Measurements from ENCODE around the gene ZNF507. TPM values are rescaled to one million over a fixed set of nuclear protein-coding genes. Genes with fewer than 3 reads are reported as not detected.
A peak's percentile ranks its signal among the peaks of the same experiment; 100 is the strongest.

ZNF507 gene
- total RNA-seq: 13.7 TPM
- long read RNA-seq, partial matches to known transcripts: 0 of 5 reads
- long read RNA-seq, other reads (novel, unspliced or antisense): 1 of 5 reads

DNA sequence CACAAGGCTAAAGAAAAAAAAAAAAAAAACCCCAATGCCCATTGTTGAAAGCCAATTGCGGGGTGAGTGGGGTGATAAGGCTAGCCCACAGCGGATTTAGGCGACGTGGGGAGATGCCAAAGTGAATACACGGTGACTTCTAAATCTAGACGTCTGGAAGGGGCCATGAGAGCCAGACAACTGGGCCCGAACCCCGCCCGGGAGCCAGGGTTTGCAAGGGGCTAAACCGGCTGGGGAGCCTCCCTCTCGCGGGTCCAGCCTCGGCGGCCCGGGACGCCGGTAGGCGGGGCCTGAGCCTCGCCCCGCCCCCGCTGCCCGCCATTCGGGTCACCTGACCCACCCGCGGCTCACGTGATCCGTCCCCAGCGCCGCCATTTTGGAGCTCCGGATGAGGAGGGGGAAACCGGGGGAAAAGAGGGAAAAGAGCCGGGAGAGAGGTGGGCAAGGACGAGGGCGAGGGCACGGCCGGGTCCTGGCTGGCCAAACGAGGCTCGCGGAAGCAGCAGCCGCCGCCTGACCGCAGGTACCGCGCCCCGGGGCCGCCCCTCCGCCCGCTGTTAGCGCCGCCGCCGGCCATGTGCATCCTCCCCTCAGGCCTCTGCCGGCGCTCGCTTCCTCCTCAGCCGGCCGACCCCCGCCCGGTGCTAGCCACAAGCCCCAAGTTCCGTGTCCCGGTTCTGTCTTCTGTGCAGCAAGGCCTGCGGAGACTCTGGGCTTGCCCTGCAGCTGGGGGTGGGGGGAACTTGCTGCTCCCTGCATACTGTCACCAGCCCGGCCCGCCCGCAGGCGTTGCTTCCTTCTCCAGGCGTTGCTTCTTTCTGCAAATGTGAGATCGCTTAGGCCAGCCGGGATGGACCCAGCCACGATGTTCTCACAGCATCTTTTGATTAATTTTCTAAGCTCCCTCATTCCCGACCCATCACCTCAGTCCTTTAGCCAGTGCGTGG is at the start of gene ZNF507:
TSS of gene ZNF507 (plus strand) at position 350 of the 947 bp plus-strand sequence. CDS start 7,221 bp downstream, outside the sequence.
- DNase-seq (peak; percentile 91), ATAC-seq (ENCODE audit: poor library complexity) (peak; percentile 99)
- intact Hi-C loops (cut with DNase I): loop anchor here (10.0 kb wide), 1 partner anchor 59 kb away; the partner anchor contains the start of gene DPY19L3

DNA sequence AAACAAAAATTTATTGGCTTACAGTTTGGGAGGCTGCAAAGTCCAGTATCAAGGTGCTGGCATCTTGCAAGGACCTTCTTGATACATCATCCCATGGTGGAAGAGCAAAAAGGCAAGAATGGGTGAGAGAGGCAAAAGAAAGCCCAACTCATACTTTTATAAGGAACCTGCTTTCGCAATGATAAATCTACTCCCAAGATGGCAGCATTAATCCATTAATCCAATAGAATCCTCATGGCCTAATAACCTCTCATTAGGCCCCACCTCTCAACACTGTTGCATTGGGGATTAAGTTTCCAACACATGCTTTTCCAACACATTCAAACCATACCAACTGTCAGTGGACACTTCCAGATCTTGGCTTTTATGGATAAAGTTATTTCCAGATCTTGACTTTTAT is 48.7 kb upstream of the ZNF507 start:
- DNase-seq: no peak
- intact Hi-C loops (cut with DNase I): no loop called here
- ATAC-seq (ENCODE audit: poor library complexity): no peak

DNA sequence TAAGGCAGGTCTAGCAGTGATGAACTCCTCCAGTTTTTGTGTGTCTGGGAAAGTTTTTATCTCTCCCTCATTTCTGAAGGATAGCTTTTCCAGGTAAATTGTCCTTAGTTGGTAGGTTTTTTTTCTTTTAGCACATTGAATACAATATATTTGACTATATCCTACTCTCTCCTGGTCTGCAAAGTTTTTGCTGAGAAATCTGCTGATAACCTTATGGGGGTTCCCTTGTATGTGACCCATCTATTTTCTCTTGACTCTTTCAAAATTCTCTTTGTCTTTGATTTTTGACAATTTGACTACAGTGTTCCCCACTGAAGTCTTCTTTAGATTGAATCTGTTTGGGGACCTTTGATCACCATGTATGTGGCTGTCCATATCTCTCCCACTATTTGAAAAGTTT is 42.6 kb upstream of the ZNF507 start:
- intact Hi-C loops (cut with DNase I): no loop called here
- ATAC-seq (ENCODE audit: poor library complexity) (no peak), DNase-seq (no peak)

DNA sequence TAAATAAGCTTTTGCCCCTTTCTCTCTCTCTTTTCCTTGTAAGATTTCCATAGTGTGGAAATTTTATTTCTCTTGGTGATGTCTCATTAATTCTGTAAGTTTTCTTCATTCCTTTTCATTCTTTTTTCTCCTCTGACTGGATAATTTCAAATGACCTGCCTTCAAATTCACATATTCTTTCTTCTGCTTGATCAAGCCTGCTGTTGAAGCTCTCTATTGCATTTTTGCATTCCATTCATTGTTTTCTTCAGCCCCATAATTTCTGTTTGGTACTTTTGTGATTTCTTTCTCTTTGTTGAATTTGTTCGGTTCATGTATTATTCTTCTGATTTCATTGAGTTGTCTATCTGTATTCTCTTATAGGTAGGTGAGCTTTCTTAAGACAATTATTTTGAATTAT is 42.2 kb upstream of the ZNF507 start:
- intact Hi-C loops (cut with DNase I): no loop called here
- ATAC-seq (ENCODE audit: poor library complexity): no peak

DNA sequence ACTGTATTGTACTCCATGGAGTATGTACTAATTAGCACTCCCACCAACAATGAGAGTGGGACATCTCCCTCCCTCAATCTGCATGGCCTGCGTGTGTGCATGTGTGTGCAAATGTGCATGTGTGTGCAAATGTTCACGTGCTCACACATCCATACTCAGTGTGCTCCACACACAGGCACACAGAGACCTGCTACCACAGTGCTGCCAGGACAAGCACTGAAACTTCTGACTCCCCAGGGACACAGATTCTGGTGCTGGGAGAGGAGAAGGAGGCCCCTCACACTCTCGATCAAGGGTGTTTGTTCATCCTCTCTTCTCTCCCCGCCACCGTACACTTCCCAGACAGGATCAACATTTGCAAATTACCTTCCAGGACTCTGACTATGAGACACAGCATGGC is 37.8 kb upstream of the ZNF507 start:
- ATAC-seq (ENCODE audit: poor library complexity): no peak
- intact Hi-C loops (cut with DNase I): no loop called here
- no peak for DNase-seq

More for the DNA sequence above, 42.2 kb upstream of the ZNF507 start:
- DNase-seq: no peak

DNA sequence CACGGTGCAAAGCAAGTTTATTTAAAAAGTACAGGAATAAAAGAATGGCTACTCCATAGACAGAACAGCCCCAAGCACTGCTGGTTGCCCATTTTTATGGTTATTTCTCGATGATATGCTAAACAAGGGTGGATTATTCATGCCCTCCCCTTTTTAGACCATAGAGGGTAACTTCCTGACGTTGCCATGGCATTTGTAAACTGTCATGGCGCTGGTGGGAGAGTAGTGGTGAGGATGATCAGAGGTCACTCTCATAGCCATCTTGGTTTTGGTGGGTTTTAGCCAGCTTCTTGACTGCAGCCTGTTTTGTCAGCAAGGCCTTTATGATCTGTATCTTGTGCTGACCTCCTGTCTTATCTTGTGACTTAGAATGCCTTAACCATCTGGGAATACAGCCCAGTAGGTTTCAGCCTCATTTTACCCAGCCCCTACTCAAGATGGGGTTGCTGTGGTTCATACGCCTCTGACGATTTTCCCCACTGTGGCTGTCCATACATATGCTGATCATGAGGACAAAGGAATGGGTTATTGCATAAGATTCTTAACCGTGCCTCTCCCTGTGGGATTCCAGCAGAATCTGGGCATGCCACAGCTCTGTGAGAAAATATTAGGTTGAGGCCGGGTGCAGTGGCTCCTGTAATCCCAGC is 36.9 kb upstream of the ZNF507 start:
- DNase-seq: no peak
- intact Hi-C loops (cut with DNase I): no loop called here
- ATAC-seq (ENCODE audit: poor library complexity): no peak

DNA sequence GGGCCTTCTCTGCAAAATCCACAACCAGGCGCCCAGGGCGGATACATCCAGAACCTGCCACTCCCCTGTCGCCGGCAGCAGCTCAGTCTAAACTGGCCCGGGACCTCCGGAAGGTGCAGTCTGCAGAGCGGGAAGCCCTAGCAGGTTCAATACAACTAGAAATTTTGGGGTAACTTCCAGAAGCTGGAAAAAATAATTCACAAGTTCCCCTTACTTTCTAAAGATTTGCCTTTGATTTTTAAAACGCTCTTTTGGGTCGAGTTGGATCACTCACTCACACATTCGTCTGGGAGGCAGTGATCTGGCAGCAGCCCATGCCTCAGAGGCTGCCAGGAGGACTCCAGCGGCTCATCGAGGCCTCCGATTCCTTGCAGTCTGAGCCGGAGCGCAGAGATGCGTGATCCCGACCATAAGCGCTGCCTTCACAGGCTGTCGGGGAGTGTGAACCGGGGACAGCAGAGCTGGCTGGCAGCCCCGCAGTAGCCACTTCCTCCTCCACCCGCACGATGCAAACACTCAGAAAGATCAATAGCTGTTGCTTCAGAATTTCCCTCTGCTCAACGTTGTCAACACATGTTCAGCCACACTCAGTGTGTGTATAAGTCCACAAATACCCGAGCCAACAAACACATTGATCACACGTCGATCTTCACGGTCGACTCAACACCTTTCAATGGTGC is 35.6 kb upstream of the ZNF507 start:
- DNase-seq (no peak), ATAC-seq (ENCODE audit: poor library complexity) (no peak)
- intact Hi-C loops (cut with DNase I): no loop called here

DNA sequence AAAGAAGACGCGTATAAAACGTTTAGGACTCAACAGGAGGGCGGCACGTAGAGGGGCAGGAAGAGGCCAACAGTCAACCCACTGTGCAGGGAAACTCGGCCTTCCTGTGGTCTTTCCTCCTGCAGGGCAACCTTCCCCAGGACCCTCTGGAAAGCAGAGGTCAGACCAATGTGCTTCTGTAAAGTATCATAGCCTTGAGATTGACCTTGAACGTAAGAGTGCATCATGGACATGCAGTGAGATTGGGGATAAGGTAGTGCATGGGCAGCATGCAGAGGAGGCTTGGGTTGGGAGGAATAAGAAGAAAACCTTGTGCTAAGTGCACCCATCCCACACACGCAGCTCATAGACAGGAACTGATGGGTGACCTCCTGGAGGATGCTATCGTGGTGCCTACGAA is 34.0 kb upstream of the ZNF507 start:
- ATAC-seq (ENCODE audit: poor library complexity): no peak
- intact Hi-C loops (cut with DNase I): no loop called here
- DNase-seq: no peak

DNA sequence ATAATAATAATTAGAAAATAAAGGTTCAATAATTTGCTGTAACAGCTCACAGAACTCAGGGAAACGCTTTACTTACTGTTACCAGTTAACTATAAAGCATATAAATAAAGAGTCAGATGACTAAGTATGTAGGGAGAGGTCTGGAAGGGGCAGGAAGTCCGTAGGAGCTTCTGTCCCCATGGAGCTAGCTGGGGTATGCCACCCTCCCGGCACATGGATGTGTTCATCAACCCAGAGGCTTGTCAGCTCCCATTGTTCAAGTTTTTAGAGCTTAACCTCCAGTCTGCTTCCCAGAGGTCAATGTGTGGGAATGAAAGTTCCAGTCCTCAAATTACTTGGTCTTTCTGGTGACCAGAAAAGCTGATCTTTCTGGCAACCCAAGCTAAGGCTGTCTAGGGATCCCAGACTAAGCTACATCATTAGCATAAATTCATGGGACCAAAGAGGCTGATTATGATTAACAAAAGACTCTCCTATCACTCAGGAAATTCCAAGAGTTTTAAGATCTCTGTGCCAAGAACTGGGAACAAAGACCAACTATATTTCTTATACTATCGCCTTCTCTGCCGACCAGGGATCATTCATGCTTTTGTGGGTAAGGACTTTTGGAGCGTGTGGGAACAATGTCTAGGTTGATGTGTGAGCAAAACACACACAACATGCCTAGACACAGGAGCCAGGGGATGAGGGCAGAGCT is 31.7 kb upstream of the ZNF507 start:
- DNase-seq: no peak
- intact Hi-C loops (cut with DNase I): no loop called here
- no peak for ATAC-seq (ENCODE audit: poor library complexity)

DNA sequence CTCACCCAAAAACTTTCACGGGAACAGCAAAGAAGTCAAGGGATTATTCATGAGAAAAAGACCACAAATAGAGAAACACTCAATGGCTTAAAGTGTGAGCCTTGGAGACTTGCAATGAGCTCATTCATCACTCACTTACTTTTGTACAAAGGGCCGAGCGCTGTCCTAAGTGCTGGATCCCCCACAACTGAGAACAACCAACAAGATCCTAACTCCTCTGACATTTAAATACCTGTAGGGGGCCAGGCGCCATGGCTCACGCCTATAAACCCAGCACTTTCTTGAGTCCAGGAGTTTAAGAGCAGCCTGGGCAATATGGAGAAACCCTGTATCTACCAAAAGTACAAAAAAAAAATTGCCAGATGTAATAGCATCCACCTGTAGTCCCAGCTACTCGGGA is 29.4 kb upstream of the ZNF507 start:
- intact Hi-C loops (cut with DNase I): no loop called here
- DNase-seq: no peak
- ATAC-seq (ENCODE audit: poor library complexity): no peak

DNA sequence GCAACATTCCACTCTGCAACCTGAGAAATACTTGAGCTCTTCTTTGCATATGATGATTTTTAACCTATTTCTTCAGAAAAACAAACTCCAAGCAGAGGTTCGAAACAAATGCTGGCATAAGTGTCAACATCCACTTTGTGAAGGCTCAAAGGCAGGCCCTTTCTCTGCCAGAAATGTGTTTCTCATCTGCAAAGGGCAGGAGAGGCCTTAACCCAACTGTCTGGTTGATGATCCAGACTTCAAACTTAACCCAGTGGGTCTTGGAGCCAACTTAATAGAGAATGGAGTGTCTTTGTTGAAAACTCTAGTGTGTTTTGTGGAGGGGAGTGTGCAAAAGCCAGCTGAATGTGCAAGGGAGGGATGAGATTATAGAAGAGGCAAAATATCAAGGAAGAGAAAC is 28.3 kb upstream of the ZNF507 start:
- intact Hi-C loops (cut with DNase I): no loop called here
- DNase-seq (no peak), ATAC-seq (ENCODE audit: poor library complexity) (no peak)

DNA sequence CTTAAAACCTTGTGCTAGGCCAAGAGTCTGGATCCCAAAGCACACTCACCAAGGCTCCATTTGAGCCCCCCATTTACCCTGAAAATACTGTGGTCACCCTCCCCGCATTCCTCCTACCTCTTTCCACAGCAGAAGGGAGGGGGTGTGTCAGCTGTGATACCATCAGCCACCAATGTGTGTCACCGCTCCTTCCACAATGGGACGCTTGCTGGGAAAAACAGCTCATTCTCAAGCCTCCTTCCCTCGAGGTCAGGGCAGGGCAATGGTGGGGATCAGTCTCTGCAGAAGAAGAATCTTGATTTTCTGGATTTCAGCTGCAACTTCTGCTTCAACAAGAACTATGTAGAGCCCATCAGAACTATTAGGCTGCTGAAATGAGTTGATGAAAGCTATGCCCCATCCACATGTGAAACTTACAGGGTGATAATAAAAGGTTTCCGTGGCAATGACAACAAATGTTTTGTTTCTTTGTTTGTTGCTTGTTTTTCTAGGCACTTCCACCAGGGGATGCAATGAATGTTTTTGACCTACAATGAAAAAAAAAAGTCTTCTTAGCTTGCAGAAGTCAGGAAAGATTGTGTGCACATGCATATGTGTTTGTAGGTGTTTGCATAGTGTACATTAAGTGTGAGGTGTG is 26.4 kb upstream of the ZNF507 start:
- DNase-seq (no peak), ATAC-seq (ENCODE audit: poor library complexity) (peak; percentile 49)
- intact Hi-C loops (cut with DNase I): no loop called here

DNA sequence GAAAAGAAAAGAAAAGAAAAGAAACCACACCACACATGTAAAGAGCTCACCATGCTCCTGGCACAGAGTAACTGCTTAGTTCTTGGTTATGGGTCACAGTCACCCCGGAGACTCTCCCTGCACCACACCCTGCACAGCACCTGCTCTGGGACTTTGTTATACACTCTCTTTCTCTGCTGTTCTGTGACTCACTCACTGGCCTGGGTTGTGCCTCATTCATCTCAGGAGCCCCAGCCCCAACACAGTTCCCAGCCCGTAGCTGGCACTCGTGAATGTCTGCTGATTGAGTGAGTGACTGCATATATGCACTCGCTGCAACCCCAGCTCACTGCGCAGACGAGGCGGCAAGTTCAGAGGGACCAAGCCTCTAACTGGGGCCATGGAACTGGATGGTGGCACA is 22.9 kb upstream of the ZNF507 start:
- intact Hi-C loops (cut with DNase I): no loop called here
- ATAC-seq (ENCODE audit: poor library complexity): no peak
- DNase-seq: no peak

DNA sequence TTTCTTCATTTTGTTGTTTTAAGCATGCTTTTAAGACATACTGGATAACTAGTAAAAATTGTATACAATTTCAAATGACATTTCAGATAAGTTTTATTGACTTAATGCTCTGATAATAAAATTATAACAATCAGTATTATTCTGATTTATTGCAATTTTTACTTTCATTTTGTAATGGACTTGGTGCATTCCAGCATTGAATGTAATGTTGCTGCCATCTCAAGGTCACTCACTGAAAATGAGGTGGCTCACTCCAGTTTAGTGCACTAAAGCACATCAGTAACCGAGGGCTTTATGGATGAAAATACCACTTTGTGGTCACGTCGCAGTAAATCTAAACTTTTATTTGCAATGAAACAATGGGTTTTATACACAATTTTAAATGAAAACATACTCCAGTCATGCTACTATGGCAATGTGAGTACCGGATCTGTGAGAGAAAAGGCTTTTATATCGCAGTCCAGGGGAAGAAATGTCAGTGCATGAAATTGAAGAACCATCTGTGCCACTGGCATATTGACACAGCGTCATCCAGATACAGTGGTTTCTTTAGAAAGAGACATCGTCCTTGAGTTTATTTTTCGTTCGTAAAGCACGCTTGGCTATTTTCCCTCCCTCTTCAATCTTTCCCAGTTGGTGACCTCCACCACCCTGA is 20.7 kb upstream of the ZNF507 start:
- no peak for ATAC-seq (ENCODE audit: poor library complexity)
- intact Hi-C loops (cut with DNase I): no loop called here

DNA sequence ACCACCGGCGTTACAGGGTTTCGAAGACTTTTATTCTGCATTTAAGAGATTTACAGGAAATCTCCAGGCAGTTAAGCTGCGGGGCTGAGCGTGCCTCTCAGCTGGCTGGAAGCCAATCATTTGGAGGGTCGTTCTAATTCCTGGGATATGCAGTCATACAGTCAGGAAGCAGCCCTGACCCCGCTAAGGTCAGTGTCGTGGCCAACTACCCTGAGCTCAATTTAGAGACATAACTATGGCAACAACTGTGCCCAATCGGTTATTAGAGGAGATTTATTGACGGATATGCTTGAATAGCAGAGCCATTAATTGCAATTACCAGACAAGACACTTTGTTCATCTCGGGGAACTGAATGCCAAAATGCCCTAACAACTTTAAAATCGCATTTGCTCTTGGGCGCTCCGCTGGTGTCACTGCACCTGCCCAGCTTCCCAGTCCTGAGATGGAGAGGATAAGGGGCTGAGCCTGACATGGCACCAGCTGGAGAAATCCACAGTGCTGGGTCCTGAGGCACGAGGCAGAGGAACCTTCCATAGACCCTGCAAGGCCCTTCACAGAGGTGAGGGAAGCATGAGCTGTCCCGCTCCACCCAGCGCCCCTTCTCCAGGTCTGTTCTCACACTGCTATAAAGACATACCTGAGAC is 15.1 kb upstream of the ZNF507 start:
- no peak for ATAC-seq (ENCODE audit: poor library complexity)
- DNase-seq: no peak
- intact Hi-C loops (cut with DNase I): no loop called here

More for the DNA sequence above, 20.7 kb upstream of the ZNF507 start:
- DNase-seq: no peak

DNA sequence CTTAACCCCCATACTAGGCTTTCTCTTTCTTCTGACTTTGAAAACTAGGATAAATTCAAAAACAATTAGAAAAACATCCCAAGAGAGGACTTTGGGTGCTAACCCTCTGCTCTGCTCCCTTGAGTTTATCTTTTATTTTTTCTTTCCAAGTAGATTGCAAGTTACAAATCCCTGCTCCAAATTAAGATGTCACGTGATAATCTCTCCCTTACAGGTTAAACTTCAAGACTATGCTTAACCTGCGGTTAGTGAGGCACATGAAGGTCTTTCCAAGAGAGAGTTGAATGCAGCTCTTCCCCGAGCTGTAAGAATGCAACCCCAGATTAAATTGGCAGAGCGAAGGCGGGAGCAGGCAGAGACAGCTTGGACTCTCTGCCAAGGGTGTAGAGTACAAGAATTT is 12.2 kb upstream of the ZNF507 start:
- intact Hi-C loops (cut with DNase I): no loop called here
- DNase-seq: no peak
- ATAC-seq (ENCODE audit: poor library complexity): no peak
